HL-60/S4 treated with retinoic acid at 250 ng/mL for 4 days and 3 days (cell line): ENCODE results near the gene PTPRN2.

Experiments used
- in situ Hi-C: fragments of 300-500 bp; cut with MboI; formaldehyde crosslinking; loops from 2 replicates; pipeline ENCODE4 v1.7.0; 2022; ENCODE audit warnings: low sequenced_read_pairs

PTPRN2 gene

DNA sequence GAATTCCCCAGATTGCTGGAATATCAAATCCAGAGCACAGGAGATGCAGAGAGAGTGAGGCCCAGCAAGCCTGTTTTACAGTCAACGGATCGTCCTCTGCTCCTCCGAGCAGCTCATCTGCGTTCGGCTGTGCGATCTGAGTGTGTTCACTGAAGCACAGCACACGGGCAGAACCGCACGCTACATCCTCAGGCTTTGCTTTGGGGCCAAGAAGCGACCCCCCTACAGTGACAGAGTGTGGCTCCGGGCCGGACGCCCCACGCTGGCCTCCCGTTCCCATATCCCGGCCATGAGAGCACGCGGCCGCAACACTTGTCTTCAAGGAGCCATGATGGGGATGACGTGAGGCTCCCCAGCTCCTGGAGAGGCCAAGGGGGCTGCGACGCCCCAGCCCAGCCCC lies 819.4 kb downstream of the PTPRN2 start:
- in situ Hi-C loops, result no loop called here

DNA sequence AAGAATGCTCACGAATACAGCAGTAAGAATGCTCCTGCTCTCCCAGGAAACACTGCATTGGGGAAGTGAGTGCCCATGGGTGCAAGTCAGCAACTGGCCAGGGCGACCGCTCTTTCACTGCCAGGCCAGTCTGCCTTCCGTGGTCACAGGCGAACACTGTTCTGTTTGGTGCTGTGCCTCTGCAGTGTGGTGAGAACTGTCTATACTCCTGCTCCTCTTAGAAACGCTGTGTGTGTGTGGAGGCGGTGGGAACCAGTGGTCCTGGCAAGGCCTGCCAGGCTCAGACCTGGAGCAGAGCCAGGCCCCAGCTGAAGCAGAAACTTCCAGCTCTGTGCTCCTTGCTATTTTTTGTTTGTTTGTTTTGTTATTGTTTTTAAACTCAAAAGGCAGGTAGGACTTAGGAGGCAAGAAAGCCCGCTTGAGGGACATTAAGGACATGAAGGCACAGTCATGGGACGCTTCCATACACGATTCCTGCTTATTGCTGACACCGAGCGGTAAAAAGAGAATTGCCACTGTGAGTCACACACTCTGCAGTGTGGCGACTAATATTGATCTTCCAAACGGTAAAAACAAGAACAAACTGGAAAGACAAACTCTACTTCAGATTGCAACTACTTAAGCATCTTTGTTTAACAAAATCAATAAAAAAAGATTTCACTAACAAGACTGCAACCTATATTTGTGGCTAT lies 820.0 kb downstream of the PTPRN2 start:
- in situ Hi-C loops, result no loop called here

DNA sequence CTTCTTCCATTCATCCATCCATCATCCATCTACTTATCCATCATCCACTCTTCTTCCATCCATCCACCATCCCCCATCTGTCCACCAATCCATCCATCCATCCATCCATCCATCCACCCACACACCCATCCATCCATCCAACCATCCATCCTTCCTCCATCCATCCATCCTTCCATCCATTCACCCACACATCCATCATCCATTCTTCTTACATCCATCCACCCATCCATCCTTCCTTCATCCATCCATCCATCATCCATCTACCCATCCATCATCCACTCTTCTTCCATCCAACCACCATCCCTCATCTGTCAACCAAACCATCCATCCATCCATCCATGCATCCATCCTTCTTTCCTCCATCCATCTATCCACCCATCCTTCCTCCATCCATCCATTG lies 821.5 kb downstream of the PTPRN2 start:
- in situ Hi-C loops, result no loop called here

DNA sequence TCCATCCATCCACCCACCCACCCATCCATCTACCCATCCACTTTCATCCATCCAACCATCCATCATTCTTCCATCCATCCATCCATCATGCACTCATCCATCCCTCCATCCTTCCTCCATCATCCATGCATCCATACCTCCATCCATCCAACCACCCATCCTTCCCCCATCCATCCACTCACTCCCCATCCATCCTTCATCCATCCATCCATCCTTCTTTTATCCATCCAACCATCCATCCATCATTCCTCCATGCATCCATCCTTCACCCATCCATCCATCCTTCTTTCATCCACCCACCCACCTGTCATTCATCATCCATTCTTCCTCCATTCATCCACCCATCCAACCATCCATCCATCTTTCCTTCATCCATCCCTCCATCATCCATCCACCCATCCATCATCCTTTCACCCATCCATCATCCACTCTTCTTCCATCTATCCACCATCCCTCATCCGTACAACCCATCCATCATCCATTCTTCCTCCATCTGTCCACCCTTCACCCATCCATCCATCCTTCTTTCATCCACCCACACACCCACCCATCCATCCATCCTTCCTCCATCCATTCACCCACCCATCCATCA lies 822.6 kb downstream of the PTPRN2 start:
- in situ Hi-C loops, result no loop called here

DNA sequence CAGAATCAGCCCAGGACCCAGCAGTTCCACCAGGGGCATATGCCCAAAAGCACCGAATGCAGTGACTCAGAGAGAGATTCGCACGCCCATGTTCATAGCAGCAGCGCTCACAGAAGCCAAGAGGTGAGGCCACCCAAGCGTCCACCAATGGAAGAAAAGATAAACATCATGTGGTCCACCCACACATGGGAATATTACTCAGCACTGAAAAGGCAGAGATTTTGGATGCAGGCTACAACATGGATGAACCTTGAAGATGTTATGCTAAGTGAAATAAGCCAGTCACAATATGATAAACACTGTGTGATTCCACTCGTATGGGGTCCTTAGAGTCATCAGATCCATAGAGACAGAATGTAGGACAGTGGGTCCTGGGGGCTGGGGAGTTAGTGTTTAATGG lies 823.4 kb downstream of the PTPRN2 start:
- in situ Hi-C loops, result no loop called here

DNA sequence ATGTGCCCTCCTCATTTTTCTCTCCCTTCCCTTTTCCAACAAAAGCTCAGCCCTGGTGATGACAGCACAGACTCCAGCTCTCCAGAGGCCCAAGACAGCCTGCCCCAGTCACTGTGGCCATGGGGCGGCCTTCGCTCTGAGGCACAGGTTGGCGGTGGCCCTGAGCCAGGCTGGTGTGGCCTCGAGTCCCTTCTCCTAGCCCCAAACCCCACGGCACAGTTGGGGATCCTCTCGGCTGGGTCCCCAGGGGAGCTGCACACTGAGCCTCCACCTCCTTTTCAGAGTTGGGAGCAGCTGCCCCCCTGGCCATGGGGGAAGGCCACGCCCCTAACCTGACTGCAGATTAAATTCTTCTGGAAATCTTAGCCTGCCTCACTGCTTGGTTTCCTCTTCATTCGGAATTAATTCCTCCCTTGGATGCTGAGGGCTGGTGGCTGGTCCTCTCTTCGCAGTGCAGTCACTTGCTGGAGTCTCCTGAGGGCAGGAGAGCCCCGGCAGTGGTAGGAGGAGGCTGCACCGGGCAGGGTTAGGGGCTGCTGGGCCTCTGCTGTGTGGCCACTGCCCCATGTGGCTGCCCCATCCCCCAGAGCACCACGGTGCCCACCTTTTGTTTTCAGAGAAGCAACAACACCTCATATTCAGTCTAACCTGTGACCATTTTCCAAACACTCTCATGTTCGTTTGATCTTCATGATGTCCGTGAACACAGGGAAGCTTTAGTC lies 824.2 kb downstream of the PTPRN2 start:
- in situ Hi-C loops, result no loop called here

DNA sequence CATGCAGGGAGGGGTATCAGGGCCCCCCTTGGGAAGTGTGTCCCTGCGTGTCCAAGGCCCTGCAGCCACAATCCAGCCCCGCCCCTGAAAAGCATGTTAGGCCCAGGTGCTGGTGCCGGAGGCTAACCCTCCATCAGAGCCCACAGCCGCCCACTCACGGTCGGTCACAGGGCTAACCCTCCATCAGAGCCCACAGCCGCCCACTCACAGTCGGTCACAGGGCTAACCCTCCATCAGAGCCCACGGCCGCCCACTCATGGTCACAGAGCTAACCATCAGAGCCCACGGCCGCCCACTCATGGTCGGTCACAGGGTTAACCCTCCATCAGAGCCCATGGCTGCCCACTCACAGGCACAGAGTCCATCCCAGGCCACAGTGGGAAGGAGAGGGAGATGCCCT lies 824.8 kb downstream of the PTPRN2 start:
- in situ Hi-C loops, result no loop called here

DNA sequence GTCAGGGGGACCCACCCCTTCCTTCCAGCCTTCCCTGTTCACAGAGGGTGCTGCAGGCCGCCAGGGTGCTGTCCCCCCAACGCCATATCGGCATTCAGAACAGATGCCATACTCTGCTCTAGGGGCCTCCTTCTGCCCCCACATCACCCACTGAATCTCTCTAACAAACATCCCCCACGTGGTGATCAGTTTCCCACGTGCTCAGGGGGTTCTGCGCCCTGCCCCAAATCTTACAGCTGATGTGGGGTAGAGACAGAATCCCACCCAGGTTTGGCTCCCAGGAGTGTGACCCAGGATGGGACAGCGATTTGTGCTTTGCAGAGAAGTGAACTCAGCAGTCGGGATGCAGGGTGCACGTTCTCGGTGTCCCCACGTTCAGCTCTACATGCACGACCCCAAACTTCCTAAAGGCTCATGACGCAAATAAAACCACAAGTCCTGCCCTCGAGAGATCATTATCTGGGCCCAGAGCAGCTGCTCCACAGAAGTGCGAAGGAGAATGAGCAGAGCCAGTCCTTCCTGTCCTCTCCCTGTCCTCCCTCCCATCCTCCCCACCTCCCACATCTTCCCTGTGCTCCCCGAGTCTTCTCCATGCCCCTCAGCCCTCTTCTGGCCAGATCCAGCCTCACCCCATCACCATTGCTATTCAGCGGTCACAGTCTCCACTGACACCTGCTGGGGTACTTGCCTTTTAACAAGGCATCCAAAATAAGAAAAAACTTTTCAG lies 827.5 kb downstream of the PTPRN2 start:
- in situ Hi-C loops, result no loop called here

DNA sequence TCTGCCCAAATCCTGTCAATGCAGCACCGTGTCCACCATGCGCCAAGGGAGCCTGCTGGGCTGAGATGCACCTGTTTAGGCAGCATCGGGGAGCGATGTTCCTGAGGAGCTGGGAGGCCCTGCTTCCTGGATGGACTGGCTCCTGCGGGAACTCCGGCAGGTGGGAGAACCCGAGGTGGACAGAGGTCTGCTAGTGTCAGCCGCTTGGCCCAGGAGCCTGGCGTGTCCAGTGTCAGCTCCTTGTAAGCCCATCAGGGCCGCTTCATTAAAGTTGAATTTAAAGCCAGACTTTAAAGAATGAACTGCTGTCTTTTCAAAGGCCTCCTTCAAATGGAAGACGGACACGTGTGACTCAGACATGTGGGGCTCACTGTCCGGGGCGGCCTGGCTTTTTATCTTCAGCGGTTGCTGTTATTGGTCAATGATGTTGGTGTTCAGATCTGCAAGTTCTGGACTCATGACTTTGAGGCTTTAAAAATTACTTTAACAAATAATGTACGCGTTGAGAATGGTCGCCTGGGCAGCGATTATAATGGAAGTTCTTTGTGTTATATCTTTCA lies 828.3 kb downstream of the PTPRN2 start:
- in situ Hi-C loops, result no loop called here

DNA sequence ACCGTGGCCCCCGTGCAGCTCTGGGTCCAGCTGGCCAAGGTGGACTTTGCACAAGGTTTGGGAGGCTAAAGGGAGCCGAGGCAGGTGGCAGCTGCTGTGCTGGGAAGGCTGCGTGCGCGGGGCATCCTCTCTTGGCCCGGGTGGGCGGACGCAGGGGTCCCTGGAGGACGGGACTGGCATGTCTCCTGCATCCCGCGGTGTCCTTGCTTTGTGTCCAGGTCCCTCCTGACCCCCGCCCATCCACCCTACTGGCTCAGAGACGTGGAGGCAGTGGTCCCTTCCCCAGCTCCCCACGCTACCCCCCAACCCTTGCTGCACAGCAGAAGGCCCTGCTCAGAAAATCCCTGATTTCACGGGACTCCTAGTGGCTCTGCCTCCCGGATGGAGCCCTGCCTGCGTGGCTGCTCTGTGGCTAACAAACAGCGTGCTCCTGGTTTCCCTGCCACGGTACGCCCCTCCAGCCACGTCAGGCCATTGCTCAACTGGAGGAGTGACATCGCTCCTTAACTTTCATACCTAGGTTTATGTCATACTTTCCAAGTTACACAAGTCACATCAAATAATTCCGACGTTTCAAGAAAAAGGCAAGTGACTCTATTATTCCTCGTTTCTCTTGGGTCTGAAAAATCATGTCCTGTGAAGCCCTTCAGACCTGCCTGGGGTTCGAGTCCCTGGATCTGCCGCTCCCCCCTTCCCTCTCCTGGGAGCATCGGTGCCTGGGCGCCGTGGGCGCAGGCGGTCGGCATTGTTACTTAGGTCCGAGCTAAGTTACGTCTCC lies 829.0 kb downstream of the PTPRN2 start:
- in situ Hi-C loops, result no loop called here

DNA sequence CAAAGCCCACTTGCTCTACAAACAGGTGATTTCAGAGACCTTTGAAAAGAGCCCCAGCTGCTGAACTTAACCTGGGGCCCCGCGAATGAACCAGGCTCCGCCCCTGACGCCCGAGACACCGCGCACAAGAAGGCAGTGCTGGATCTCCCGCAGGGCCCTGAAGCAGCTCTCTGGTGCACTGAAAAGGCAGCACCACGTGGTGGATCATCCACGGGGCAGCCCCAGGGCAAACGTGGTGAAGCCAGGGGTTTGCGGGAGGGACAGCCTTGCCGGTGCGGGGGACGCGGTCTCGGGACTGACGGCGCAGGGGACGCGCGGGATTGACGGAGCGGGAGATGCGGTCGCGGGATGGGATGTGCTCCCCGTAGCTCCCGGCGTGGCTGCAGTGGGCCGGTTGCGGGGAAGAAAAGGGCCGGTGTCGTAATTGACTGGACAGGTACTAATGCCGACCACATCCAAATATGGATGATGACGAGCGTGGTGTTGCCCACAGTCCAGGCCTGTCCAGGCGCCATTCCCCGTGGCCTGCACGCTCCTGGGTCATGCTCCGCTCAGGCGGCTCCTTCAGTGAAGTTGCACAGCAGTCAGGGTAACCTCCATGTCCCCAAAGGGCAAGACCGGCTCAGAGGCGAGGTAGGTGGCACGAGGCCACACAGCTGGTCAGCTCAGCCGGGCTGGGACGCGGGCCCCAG lies 829.7 kb downstream of the PTPRN2 start:
- in situ Hi-C loops, result no loop called here

DNA sequence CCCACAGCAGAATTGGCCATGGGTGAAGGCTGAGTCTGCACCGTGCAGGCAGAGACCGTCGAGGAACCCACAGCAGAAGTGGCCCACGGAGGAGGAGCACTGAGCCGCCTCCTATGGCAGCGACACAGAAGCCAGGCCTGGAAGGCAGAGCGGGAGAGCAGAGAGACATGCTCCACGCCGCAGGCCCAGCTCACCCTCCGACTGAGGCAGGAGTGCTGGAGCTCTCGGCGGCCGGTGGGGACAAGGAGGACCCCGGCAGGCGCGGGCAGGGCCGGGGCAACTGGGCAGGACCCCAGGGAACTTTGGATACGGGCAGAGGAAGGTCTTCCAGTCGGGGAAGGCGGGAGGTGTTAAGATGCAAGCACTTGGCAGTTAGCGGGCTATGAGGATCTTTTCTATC lies 830.4 kb downstream of the PTPRN2 start:
- in situ Hi-C loops, result no loop called here

DNA sequence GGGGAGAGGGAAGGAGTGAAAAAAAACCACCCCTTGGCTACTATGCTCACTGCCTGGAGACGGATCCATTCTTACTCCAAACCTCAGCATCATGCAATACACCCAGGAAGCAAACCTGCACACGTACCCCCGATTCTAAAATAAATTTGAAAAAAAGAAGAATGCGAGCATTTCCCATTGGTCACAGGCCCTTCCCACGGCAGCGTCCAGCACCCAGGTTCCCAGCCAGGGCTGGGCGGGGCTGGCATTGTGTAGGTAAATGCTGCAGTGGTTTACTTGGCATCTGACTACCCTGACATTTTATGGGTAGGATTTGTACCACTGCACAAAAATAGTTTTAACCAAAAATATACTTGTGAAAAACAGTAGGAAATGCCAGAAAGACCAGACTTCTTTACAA lies 831.9 kb downstream of the PTPRN2 start:
- in situ Hi-C loops, result no loop called here

DNA sequence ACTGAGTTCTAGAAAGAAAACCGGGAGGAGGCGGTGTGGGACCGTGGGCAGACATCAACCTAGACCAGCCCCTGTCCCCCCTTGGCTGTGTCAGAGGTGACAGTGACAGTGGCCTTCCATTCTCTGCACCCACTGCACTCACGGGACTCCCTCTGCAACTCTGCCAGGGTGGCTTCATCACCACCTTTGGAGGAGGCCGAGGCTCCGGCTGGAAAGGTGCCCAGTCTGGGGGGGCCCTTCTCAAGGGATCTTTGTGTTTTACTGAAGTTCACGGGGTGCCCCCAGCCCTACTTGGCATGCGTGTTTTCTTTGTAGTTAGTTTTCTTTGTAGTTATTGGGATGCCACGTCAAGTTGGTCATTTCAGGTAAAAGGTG lies 833.2 kb downstream of the PTPRN2 start:
- in situ Hi-C loops, result no loop called here

DNA sequence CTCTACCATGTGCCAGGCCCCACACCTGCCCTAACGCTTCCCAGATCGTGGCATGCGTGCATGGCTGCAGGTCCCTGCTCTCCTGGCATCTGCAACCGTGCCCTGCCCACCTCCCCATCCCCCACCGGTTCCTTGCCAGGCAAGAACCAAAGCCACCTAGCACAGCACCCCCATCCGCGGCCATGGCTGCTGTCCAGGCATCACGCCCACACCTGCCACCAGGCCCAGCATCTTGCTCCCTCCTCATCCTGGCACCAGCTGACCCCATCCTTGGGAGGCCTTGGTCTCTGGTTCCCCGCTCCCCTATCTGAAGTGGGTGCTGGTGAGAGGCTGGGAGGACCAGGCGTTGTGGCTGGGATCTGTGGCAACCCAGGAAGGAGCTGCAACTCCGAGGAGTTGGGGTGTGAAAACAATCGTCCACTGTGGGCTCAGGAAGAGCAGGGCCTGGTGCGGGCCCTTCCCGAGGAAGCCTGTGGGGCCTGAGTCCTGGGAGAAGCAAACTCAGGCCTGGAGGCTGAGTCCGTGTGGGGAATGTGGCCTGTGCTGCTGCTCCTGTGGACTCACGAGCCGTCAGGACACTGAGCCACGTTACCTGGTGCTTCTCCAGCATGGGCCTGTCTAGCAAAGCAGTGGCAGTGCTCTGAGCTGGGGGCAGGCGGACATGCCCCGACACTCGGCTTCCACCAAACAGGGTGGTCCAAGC lies 833.8 kb downstream of the PTPRN2 start:
- in situ Hi-C loops, result no loop called here

DNA sequence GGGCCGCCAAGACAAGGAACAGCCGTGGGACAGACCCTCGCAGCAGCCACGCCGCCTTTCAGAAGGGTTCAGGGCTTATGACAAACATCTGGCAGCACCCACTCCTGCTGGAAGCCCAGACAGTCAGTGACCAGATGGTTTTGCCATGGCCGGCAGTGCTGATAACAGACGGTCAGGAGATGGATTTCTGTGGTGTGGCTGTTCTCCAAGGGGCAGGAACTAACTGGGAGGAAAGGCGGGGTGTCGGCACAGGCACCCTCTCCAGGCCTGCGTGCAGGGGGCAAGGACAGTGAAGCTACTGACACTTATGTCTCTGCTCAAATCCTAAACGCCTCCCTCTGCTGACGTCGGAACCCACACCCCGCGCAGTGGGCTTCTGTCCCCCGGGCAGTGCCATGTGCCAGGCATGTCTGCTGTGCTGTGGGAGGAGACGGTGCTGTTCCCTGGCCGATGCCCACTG lies 834.8 kb downstream of the PTPRN2 start:
- in situ Hi-C loops, result no loop called here

DNA sequence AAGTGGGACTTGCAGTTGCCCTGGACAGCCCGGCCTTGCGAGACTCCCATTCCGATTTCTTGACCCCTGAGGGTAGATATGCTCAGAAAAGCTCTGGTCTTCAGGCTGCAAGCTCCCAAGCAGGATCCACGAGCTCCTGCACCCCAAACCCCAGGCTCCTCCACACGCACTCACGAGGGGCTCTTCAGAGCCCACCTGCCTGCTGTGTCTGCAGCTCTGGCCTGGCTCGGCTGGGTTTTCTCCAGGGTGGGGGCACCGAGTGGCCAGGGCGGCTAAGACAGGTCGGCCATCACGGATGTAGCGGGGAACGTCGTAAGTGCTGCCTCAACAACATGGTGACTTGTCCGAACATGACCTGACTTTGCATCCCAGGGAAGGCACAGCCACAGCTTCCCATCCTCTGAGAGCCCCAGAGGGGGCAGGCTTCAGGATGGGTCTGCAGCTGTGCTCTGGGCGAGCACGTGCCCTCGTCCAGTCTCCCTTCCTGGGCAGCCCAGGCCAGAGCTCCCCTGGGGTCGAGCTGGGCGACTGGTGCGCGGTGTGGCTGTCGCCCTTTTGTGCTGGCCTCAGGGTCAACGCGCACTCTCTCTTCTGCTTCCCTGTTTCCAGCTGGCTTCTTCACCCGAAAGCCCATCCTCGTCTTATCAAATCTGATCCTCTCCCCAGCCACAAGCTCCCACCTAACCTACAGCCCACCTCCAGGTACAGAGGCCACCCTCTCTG lies 835.5 kb downstream of the PTPRN2 start:
- in situ Hi-C loops, result no loop called here

DNA sequence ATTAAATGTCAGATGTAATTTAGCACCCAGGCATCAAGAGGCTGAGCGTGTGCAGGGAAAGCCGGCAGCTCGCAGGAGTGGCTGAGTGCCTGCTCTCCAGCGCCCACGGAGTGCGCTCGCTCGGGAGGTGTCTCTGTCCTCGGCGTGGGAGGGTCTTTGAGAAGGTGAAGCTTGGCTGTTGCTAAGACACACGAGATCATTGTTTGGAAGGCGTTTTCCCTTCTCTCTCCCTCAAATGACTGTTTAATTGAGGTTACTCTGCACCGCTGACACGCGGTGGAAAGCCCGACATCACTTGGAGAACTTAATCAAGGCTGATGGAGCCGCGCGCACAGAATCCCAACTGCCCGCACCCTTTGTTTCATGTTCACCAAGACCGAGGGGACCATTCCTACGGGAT lies 836.2 kb downstream of the PTPRN2 start:
- in situ Hi-C loops, result no loop called here

DNA sequence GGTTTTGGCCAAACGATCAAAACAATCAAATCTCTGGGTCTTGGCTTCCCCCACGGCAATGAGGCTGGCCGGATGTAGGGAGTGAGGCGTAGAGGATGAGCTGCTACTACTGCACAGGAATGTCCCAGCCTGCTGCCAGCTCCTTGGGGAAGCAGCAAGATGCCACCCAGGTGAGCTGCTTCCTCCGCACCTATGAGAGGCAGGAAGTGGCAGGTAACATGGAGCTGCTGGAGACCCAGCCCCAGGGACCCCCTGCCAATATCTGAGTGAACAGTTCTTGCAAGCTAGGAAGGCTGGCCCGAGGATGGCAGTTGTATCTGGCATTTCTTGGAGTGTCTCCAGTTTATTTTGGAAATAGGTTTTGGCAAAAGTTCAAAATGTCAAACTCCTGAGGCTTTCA lies 837.3 kb downstream of the PTPRN2 start:
- in situ Hi-C loops, result no loop called here
